SK-N-SH (cell line): ENCODE data around the gene CTDP1. TPM values are rescaled to one million over a fixed set of nuclear protein-coding genes. Genes with fewer than 3 reads are reported as not detected.

Source experiments
- CTCF ChIA-PET: fragments of 300-600, 350-600 bp; formaldehyde crosslinking; extraction: SDS; loops from one replicate; lab custom pipeline; 2021; lab: Yijun Ruan, JAX
- POLR2A ChIA-PET: fragments of 350-600 bp; sonication (Branson Sonifier 250); formaldehyde crosslinking; extraction: SDS; loops from one replicate; lab custom pipeline; 2020; ENCODE audit warnings: antibody characterized with exemption, inconsistent platforms; lab: Yijun Ruan, JAX
- DNase-seq: peaks from one replicate; pipeline ENCODE4 v3.0.0; 2012
- H2AFZ ChIP-seq: fragments of 200-600 bp; sonication (generic); 2 replicates; pipeline ENCODE4 v1.8.1; 2016; ENCODE audit warnings: antibody characterized with exemption, mild to moderate bottlenecking, low read depth
- H3F3A ChIP-seq: fragments of 200-600 bp; sonication (generic); replicated peaks from 2 replicates; pipeline ENCODE3; 2016; ENCODE audit warnings: antibody characterized with exemption, mild to moderate bottlenecking; ENCODE audit not compliant: insufficient read depth
- H3K27ac ChIP-seq, 2 experiments: fragments of 200-500 bp in 1 of 2; fragments of 200-600 bp in 1 of 2; sonication (Bioruptor generic) in 1 of 2; sonication (generic), shearing (Covaris generic) in 1 of 2; 2 replicates each; pipeline versions ENCODE4 v1.5.1 to v1.6.1; 2014 to 2016; ENCODE audit warnings: low read depth in 2 of 2, inconsistent platforms in 1 of 2, low read length in 1 of 2, mild to moderate bottlenecking in 1 of 2, mixed read lengths in 1 of 2
- H3K27me3 ChIP-seq: fragments of 200-600 bp; sonication (generic), shearing (Covaris generic); 2 replicates; pipeline ENCODE4 v1.6.1; 2016; ENCODE audit warnings: mixed run types; ENCODE audit not compliant: insufficient read depth
- H3K36me3 ChIP-seq, 2 experiments: fragments of 200-500 bp in 1 of 2; fragments of 200-600 bp in 1 of 2; sonication (Bioruptor generic) in 1 of 2; sonication (generic) in 1 of 2; replicated peaks in 1 of 2; 2 replicates each; pipeline versions ENCODE3 to v1.5.1; 2014 to 2016; ENCODE audit warnings: low read length in 1 of 2, mild to moderate bottlenecking in 1 of 2; ENCODE audit not compliant: insufficient read depth in 2 of 2, control insufficient read depth in 1 of 2
- H3K4me1 ChIP-seq, 2 experiments: fragments of 200-500 bp in 1 of 2; fragments of 200-600 bp in 1 of 2; sonication (Bioruptor generic) in 1 of 2; sonication (generic), shearing (Covaris generic) in 1 of 2; 2 replicates each; pipeline versions ENCODE4 v1.5.1 to v1.6.1; 2014 to 2016; ENCODE audit warnings: low read depth in 1 of 2, low read length in 1 of 2, mixed run types in 1 of 2; ENCODE audit not compliant: insufficient read depth in 2 of 2, control insufficient read depth in 1 of 2
- H3K4me2 ChIP-seq: fragments of 200-600 bp; sonication (generic), shearing (Covaris generic); 2 replicates; pipeline ENCODE4 v1.6.1; 2017; ENCODE audit warnings: mixed run types
- H3K4me3 ChIP-seq, 2 experiments: fragments of 200-500 bp in 1 of 2; fragments of 200-600 bp in 1 of 2; sonication (Bioruptor generic) in 1 of 2; sonication (generic), shearing (Covaris generic) in 1 of 2; 2 replicates each; pipeline versions ENCODE4 v1.5.1 to v1.8.1; 2014 to 2016; ENCODE audit warnings: low read depth in 2 of 2, inconsistent platforms in 1 of 2, low read length in 1 of 2, mild to moderate bottlenecking in 1 of 2, mixed read lengths in 1 of 2, moderate library complexity in 1 of 2
- H3K79me2 ChIP-seq: fragments of 200-600 bp; sonication (generic); 2 replicates; pipeline ENCODE4 v1.8.1; 2017; ENCODE audit warnings: mild to moderate bottlenecking; ENCODE audit not compliant: insufficient read depth
- H3K9ac ChIP-seq: fragments of 200-600 bp; sonication (generic); 2 replicates; pipeline ENCODE4 v1.6.1; 2017; ENCODE audit warnings: mixed run types
- H3K9me2 ChIP-seq: fragments of 200-600 bp; sonication (generic); 2 replicates; pipeline ENCODE4 v1.6.1; 2017; ENCODE audit warnings: mixed run types
- H3K9me3 ChIP-seq: fragments of 200-600 bp; sonication (generic); 2 replicates; pipeline ENCODE4 v1.6.1; 2017; ENCODE audit warnings: mixed run types, mild to moderate bottlenecking, moderate library complexity
- H4K20me1 ChIP-seq: fragments of 200-600 bp; sonication (generic); 2 replicates; pipeline ENCODE4 v1.6.1; 2017; ENCODE audit warnings: mild to moderate bottlenecking, mixed run types; ENCODE audit not compliant: insufficient read depth
- CHD2 ChIP-seq: fragments of 150-350 bp; IDR thresholded peaks from 2 replicates; pipeline ENCODE4 v1.6.1; 2018; ENCODE audit warnings: low read length; ENCODE audit not compliant: partially characterized antibody
- ELF1 ChIP-seq: IDR thresholded peaks from 2 replicates; pipeline ENCODE4 v1.4.0; 2012
- FOSL2 ChIP-seq: IDR thresholded peaks from 2 replicates; pipeline ENCODE4 v1.4.0; 2012; ENCODE audit warnings: low read depth, mild to moderate bottlenecking, moderate library complexity, borderline replicate concordance
- FOXJ3 ChIP-seq: sonication (generic); formaldehyde crosslinking; IDR thresholded peaks from 2 replicates; pipeline ENCODE4 v1.5.1; 2020; ENCODE audit warnings: mild to moderate bottlenecking, missing genetic modification reagents
- FOXM1 ChIP-seq: IDR thresholded peaks from 2 replicates; pipeline ENCODE4 v1.4.0; 2012; ENCODE audit warnings: low read depth, mild to moderate bottlenecking
- GABPA ChIP-seq: IDR thresholded peaks from 2 replicates; pipeline ENCODE4 v1.4.0; 2012; ENCODE audit warnings: low read depth, mild to moderate bottlenecking
- GATA2 ChIP-seq: sonication (generic); formaldehyde crosslinking; IDR thresholded peaks from 2 replicates; pipeline ENCODE4 v1.5.0; 2020; ENCODE audit warnings: mild to moderate bottlenecking, missing genetic modification reagents
- MAX ChIP-seq: IDR thresholded peaks from 2 replicates; pipeline ENCODE4 v1.4.0; 2012; ENCODE audit warnings: low read depth
- RAD21 ChIP-seq: IDR thresholded peaks from 2 replicates; pipeline ENCODE4 v1.6.1; 2012; ENCODE audit warnings: mild to moderate bottlenecking, low read length
- RCOR1 ChIP-seq: fragments of 150-350 bp; IDR thresholded peaks from 2 replicates; pipeline ENCODE4 v1.6.1; 2017; ENCODE audit warnings: antibody characterized with exemption, low read length
- REST ChIP-seq: IDR thresholded peaks from 2 replicates; pipeline ENCODE4 v1.6.1; 2012; ENCODE audit warnings: mild to moderate bottlenecking, low read depth, low read length, moderate library complexity
- RFX5 ChIP-seq: IDR thresholded peaks from 2 replicates; pipeline ENCODE4 v1.6.1; 2012; ENCODE audit warnings: mild to moderate bottlenecking, improper control_type of control experiment, low read length
- RXRA ChIP-seq: IDR thresholded peaks from 2 replicates; pipeline ENCODE4 v1.4.0; 2012; ENCODE audit warnings: low read depth, mild to moderate bottlenecking, borderline replicate concordance
- SIN3A ChIP-seq: IDR thresholded peaks from 2 replicates; pipeline ENCODE4 v1.6.1; 2012; ENCODE audit warnings: low read depth, mild to moderate bottlenecking, low read length, moderate library complexity, borderline replicate concordance
- SMC3 ChIP-seq: IDR thresholded peaks from 2 replicates; pipeline ENCODE4 v1.6.1; 2012; ENCODE audit warnings: low read depth, low read length, improper control_type of control experiment
- TAF1 ChIP-seq: IDR thresholded peaks from 2 replicates; pipeline ENCODE4 v1.6.1; 2012; ENCODE audit warnings: low read depth, mild to moderate bottlenecking, low read length, moderate library complexity, borderline replicate concordance
- TCF12 ChIP-seq: IDR thresholded peaks from 2 replicates; pipeline ENCODE4 v1.4.0; 2012
- USF1 ChIP-seq: IDR thresholded peaks from 2 replicates; pipeline ENCODE4 v1.4.0; 2012; ENCODE audit warnings: low read depth, borderline replicate concordance
- WGBS: methylation state at CpG from one replicate; pipeline ENCODE4 v1.1.6; 2017; ENCODE audit warnings: low lambda C conversion rate; 5-methylcytosine and 5-hydroxymethylcytosine counted together
- polyA plus RNA-seq, 3 experiments: library from polyadenylated mRNA; depleted of rRNA; stranded (reverse); fragments of >200 nt; gene quantifications; 2 replicates each; pipeline ENCODE4 v1.2.3, GENCODE V29; 2012
- TF ChIP-seq, protein P1 (sequence below): fragments of 150-350 bp; IDR thresholded peaks from 2 replicates; pipeline ENCODE4 v1.6.1; 2017; ENCODE audit warnings: antibody characterized with exemption, low read length, low read depth, borderline replicate concordance

The CTDP1 gene
- polyA plus RNA-seq, 1 of the 3 experiments (the other 2 are of a cell fraction): 15.6 TPM

DNA sequence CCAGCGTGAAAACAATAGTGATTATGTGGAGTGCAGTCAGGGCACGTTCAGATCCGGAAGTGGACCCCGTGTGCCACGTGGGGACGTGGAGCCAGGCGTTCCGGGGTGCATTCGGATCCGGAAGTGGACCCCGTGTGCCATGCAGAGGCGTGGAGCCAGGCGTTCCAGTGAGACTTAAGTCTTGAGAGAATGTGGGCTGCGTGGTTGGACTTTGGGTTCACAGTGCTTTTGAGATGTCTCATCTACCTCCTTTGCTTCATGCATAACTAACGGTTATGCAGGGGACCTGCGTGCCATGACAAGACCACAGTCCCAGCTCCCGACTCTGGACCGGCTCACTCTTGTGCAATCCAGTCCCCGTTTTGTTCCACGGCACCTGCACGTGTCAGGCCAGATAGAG, 28.8 kb downstream of the CTDP1 start:
- H3K4me3 ChIP-seq: no peak overlapping the region
- no peaks in the 10 kb centered on the region for H4K20me1 ChIP-seq
- no peaks in the 10 kb centered on the region for H3K4me1 ChIP-seq
- DNase-seq: no peak
- H3K79me2 ChIP-seq: no peaks in the 10 kb centered on the region
- no peaks in the 10 kb centered on the region for H3F3A ChIP-seq
- no peaks in the 10 kb centered on the region for H3K9me3 ChIP-seq
- 96% methylated on average over 19 of the region's 21 CpGs for WGBS
- no peak for TF ChIP-seq TAF1
- TF ChIP-seq SIN3A: no peak
- TF ChIP-seq SMC3: no peak
- TF ChIP-seq FOXM1: no peak
- TF ChIP-seq ELF1: no peak
- no peak for TF ChIP-seq RAD21
- no peak for TF ChIP-seq CHD2
- no peak for TF ChIP-seq MAX
- TF ChIP-seq, protein P1, sequence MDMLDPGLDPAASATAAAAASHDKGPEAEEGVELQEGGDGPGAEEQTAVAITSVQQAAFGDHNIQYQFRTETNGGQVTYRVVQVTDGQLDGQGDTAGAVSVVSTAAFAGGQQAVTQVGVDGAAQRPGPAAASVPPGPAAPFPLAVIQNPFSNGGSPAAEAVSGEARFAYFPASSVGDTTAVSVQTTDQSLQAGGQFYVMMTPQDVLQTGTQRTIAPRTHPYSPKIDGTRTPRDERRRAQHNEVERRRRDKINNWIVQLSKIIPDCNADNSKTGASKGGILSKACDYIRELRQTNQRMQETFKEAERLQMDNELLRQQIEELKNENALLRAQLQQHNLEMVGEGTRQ: no peak
- no peak for TF ChIP-seq TCF12
- TF ChIP-seq FOSL2: no peak
- TF ChIP-seq RXRA: no peak
- no peak for TF ChIP-seq FOXJ3 (CRISPR knock-in tag)
- no peak for TF ChIP-seq GABPA
- TF ChIP-seq REST: no peak
- TF ChIP-seq USF1: no peak
- no peak for TF ChIP-seq RFX5
- no peak for TF ChIP-seq RCOR1
- no peak for TF ChIP-seq GATA2 (CRISPR knock-in tag)
- TF ChIP-seq, all 33 proteins: peak for 0
- no peaks in the 10 kb centered on the region for H3K27me3 ChIP-seq
- no peak overlapping the region for H3K9ac ChIP-seq
- H3K27ac ChIP-seq: no peak overlapping the region
- no peaks in the 10 kb centered on the region for H3K9me2 ChIP-seq
- ChIA-PET CTCF (no interaction called here), POLR2A (no interaction called here)
- peaks cover 17 to 61% of the 10 kb centered on the region in 2 experiments for H3K36me3 ChIP-seq
- H3K4me2 ChIP-seq: no peak overlapping the region
- no peak overlapping the region for H2AFZ ChIP-seq
